GM21825 (cell line): ENCODE results near the gene CYB5A.

Experiments
- ATAC-seq: cut with Tn5 transposase; IDR thresholded peaks from one replicate; pipeline ENCODE4 v1.9.1; 2021; ENCODE audit warnings: mild to moderate bottlenecking, moderate library complexity; ENCODE audit not compliant: unreplicated experiment

Gene CYB5A

GRCh38 chr18:74219056-74219455 is 72.7 kb downstream of the CYB5A start:
- ATAC-seq: no peak

DNA sequence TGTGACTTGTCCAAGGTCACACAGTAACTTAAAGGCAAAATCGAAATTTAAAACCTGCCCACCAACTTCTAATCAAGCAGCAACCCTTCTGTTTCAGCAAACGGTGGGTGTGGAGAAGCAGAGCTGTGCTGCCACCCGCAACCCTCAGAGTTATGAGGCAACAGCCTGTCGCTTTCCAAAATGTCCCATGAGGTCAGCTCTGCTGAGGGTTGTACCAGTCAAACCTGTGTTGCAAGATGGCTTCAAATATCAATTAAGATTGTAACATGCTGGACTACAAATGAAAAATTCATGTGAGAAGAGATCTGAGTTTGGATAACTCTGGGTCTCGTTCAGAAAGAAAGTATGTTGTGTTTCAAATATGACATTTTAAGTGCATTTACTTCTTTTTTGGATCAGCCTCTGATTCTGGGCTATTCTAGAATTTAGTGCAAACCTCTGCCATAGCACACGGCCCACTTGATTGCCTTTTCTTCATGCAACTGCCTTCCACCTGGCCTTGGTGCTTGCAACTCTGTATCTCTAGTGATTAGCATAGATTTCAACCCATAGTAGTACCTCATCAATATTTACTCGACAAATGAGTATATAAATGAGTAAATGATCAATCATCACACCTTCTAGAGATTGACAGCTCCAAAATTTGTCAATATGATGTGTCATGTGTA is 74.2 kb downstream of the CYB5A start:
- no peak for ATAC-seq

GRCh38 chr18:74216661-74217110 is 75.1 kb downstream of the CYB5A start:
- no peak for ATAC-seq

DNA sequence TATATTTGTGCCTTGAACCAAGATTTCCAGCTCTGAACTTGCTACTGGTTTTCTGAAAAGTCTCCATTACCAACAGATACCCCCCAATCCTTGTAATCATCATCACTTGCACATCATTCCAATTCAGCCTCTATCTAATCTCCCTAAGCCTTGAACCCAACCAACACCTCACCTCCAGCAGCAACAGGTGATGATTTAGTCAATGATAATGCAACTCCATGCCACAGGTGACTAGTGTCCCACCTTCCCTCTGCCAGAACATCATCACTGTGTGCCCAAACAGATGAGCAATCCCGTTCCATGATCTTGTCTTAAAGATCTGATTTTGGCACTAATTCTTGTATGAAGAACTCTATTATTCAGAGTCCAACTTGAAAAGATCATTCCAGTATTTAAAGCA is 75.9 kb downstream of the CYB5A start:
- no peak for ATAC-seq

DNA sequence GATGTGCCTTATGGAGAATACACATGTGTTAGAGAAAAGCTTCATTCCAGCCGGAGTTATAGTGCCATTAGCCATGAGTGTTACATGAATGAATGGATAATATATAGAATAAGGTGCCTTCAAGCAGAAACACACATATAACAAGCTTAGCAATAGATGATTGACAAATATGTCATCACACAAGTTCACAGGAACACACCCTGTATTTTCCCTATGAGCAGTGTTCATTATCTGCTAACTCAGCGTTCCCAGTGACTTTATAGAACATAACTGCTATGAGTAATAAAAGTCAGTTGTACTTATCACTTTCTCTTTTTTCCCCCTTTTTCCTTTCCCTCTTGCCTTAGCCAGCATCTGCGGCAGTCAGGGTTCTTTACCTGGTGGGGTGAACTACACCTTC is 78.3 kb downstream of the CYB5A start:
- ATAC-seq: no peak

DNA sequence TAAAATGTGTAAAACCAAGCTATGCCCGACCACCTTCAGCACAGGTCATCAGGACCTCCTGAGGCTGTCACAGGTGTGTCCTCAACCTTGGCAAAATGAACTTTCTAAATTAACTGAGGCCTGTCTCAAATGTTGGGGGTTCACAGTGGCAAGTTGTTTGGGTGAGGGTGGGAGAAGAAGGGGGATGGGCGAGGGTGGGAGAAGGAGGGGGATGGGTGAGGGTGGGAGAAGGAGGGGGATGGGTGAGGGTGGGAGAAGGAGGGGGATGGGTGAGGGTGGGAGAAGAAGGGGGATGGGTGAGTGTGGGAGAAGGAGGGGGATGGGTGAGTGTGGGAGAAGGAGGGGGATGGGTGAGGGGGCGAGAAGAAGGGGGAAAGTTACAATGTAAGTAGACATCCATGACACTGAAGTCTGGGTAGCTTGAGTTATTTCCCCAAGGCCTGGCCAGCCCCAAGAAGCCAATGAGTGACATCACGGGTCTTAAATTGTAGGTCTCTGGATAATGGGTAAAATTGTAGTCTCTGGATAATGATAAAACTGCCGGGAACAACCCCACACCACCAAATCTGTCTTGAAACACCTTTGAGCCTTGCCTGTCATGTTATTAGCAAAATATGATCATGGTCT is 87.1 kb downstream of the CYB5A start:
- no peak for ATAC-seq

GRCh38 chr18:74203811-74204210 is 88.0 kb downstream of the CYB5A start:
- ATAC-seq: no peak
